Activated CD8-positive, alpha-beta T cell treated with anti-CD3 and anti-CD28 coated beads for 36 hours (primary cell): ENCODE measurements around the gene CLCN6. TPM values are rescaled to one million over a fixed set of nuclear protein-coding genes. Genes with fewer than 3 reads are reported as not detected.

Experiments
- ATAC-seq: fragments of 200-7000 bp; cut with Tn5 transposase; one replicate; pipeline ENCODE4 v1.10.0; 2021; ENCODE audit warnings: mild to moderate bottlenecking, moderate library complexity
- CTCF ChIA-PET: fragments of 350-600 bp; sonication (Branson Sonifier 250); formaldehyde crosslinking; loops from one replicate; lab custom pipeline; 2021; ENCODE audit warnings: antibody characterized with exemption; lab: Charles Lee
- POLR2A ChIA-PET: fragments of 350-600 bp; sonication (Branson Sonifier 250); formaldehyde crosslinking; loops from one replicate; lab custom pipeline; 2021; ENCODE audit warnings: antibody characterized with exemption; lab: Charles Lee
- DNase-seq: peaks from one replicate; pipeline ENCODE4 v3.0.0-alpha.2; 2020
- H3K27ac Mint-ChIP-seq: one replicate; pipeline ENCODE4 v1.8.0; 2021; ENCODE audit warnings: mild to moderate bottlenecking, mixed read lengths
- H3K27me3 Mint-ChIP-seq: one replicate; pipeline ENCODE4 v1.8.0; 2021; ENCODE audit warnings: mixed read lengths
- H3K36me3 Mint-ChIP-seq: one replicate; pipeline ENCODE4 v1.8.0; 2021; ENCODE audit warnings: low read depth, mixed read lengths
- H3K4me1 Mint-ChIP-seq: one replicate; pipeline ENCODE4 v1.8.0; 2021; ENCODE audit warnings: low read depth, mixed read lengths
- H3K4me3 Mint-ChIP-seq: one replicate; pipeline ENCODE4 v1.8.0; 2021; ENCODE audit warnings: mild to moderate bottlenecking, moderate library complexity, mixed read lengths
- H3K9me3 Mint-ChIP-seq: one replicate; pipeline ENCODE4 v1.8.0; 2021; ENCODE audit warnings: mixed read lengths
- intact Hi-C: fragments of 100-400 bp; cut with micrococcal nuclease; formaldehyde crosslinking; loops from one replicate; pipeline ENCODE4 v1.10.0; 2022
- total RNA-seq, 2 experiments: library from RNA; stranded (reverse); gene quantifications; one replicate each; pipeline ENCODE4 v1.2.3, GENCODE V29; 2021
- TF ChIP-seq, protein P1 (sequence below): fragments of 200-600 bp; IDR thresholded peaks from one replicate; pipeline ENCODE4 v1.8.0; 2022; ENCODE audit warnings: antibody characterized with exemption, mild to moderate bottlenecking

The CLCN6 gene
- total RNA-seq, 2 experiments from 2014 or later, result 10.8 to 12.2 TPM

DNA sequence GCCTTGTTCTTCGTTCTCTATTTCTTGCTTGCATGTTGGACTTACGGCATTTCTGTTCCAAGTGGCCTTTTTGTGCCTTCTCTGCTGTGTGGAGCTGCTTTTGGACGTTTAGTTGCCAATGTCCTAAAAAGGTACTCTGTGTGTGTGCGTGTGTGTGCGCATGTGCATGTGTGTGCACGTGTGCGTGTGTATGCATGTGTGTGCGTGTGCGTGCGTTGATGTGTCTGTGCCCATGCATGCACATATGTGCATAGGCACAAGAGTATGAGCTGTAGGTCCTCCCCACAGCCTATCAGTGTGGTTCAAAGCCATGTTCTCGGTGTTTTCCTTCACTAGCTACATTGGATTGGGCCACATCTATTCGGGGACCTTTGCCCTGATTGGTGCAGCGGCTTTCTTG is 27.9 kb downstream of the CLCN6 start:
- Mint-ChIP-seq H3K9me3 (no peaks in the 10 kb centered on the region), H3K27ac (no peak overlapping the region), H3K4me1 (no peaks in the 10 kb centered on the region), H3K36me3 (peaks cover 24% of the 10 kb centered on the region), H3K27me3 (no peaks in the 10 kb centered on the region), H3K4me3 (no peak overlapping the region)
- TF ChIP-seq, protein P1, sequence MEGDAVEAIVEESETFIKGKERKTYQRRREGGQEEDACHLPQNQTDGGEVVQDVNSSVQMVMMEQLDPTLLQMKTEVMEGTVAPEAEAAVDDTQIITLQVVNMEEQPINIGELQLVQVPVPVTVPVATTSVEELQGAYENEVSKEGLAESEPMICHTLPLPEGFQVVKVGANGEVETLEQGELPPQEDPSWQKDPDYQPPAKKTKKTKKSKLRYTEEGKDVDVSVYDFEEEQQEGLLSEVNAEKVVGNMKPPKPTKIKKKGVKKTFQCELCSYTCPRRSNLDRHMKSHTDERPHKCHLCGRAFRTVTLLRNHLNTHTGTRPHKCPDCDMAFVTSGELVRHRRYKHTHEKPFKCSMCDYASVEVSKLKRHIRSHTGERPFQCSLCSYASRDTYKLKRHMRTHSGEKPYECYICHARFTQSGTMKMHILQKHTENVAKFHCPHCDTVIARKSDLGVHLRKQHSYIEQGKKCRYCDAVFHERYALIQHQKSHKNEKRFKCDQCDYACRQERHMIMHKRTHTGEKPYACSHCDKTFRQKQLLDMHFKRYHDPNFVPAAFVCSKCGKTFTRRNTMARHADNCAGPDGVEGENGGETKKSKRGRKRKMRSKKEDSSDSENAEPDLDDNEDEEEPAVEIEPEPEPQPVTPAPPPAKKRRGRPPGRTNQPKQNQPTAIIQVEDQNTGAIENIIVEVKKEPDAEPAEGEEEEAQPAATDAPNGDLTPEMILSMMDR, result no peak
- intact Hi-C loops, result no loop called here
- CTCF ChIA-PET, result no interaction called here
- DNase-seq (no peak), ATAC-seq (no peak)
- POLR2A ChIA-PET, result interaction anchor here (4.6 kb wide), 1 partner anchor 75 kb away, joined by 24 read pairs; no protein-coding TSS in a partner anchor

DNA sequence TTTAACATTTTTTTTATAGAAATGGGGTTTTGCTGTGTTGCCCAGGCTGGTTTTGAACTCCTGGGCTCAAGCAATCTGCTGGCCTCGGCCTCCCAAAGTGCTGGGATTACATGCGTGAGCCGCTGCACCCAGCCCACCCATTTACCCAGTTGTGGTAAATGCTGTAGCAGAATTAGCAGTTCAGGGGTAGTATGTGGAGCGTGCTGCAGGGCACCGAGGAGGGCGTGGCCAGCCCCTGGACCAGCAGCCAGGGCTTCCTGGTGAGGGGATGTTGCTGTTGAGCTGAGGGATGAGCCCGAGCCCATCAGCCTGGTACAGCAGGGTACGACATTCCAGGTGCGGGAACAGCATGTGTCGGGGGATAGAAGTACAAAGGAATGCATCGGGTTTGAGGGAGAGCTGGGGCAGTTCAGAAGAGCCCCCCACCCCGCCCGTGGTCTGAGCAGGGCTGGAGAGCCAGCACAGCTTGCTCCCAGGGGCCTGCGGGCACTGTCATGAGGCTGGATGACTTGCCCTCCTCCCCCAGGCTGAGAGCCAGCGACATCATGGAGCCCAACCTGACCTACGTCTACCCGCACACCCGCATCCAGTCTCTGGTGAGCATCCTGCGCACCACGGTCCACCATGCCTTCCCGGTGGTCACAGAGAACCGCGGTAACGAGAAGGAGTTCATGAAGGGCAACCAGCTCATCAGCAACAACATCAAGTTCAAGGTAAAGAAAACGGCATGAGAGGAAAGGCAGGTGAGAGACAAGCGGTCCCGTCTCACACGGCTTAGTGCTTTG is 29.6 kb downstream of the CLCN6 start:
- CTCF ChIA-PET, result interaction anchor here (1.2 kb wide), 1 partner anchor 72 kb away, joined by 3 read pairs; no protein-coding TSS in a partner anchor
- intact Hi-C loops, result loop anchor here (5.0 kb wide), 1 partner anchor 57 kb away; no protein-coding TSS in a partner anchor
- no peaks in the 10 kb centered on the region for H3K9me3 Mint-ChIP-seq

DNA sequence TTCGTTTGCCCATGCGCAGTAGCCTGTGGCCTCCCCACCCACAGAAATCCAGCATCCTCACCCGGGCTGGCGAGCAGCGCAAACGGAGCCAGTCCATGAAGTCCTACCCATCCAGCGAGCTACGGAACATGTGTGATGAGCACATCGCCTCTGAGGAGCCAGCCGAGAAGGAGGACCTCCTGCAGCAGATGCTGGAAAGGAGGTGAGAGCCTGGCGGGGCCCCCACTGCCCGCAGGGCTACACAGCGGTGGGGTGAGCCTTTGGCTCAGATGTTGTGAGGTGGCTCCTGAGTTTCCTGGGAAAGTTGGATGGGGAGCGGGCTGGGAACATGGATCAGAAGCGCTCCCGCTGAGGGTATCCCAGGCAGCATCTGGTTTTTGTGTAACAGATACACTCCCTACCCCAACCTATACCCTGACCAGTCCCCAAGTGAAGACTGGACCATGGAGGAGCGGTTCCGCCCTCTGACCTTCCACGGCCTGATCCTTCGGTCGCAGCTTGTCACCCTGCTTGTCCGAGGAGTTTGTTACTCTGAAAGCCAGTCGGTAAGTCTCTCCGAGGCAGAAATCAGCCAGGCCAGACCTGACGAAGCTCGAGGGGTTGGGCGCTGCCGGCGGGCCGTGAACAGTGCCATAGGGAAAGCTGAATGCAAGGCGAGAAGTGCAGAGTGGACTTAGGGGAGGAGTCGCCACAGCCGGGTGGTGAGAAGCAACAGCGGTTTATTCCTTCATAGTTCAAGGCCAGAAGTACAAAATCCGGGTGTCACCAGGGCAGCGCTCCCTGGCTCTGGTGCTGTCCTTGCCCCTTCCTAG is 31.2 kb downstream of the CLCN6 start:
- TF ChIP-seq, protein P1, result no peak
- no peaks in the 10 kb centered on the region for H3K9me3 Mint-ChIP-seq
- intact Hi-C loops, result loop anchor here (5.0 kb wide), 1 partner anchor 55 kb away; no protein-coding TSS in a partner anchor
- no peak for DNase-seq
- ChIA-PET POLR2A (interaction anchor here (8.7 kb wide), 1 partner anchor 71 kb away, joined by 111 read pairs; no protein-coding TSS in a partner anchor), CTCF (interaction anchor here (0.6 to 5.3 kb wide), 17 partner anchors 9 to 283 kb away, joined by 3 to 45 read pairs (median 5); partner anchors contain the start of gene CLCN6)
- no peak overlapping the region for H3K4me3 Mint-ChIP-seq
- no peak for ATAC-seq
- H3K36me3 Mint-ChIP-seq, result peaks cover 23% of the 10 kb centered on the region
- no peak overlapping the region for H3K27ac Mint-ChIP-seq
- no peaks in the 10 kb centered on the region for H3K4me1 Mint-ChIP-seq
- H3K27me3 Mint-ChIP-seq, result no peaks in the 10 kb centered on the region

More for the DNA sequence above, 29.6 kb downstream of the CLCN6 start:
- POLR2A ChIA-PET, result interaction anchor here (8.7 kb wide), 1 partner anchor 73 kb away, joined by 111 read pairs; no protein-coding TSS in a partner anchor
- DNase-seq (no peak), ATAC-seq (no peak)
- TF ChIP-seq, protein P1, result no peak
- H3K4me3 Mint-ChIP-seq, result no peak overlapping the region
- H3K27me3 Mint-ChIP-seq, result no peaks in the 10 kb centered on the region
- no peak overlapping the region for H3K27ac Mint-ChIP-seq
- peaks cover 20% of the 10 kb centered on the region for H3K36me3 Mint-ChIP-seq
- H3K4me1 Mint-ChIP-seq, result no peaks in the 10 kb centered on the region

DNA sequence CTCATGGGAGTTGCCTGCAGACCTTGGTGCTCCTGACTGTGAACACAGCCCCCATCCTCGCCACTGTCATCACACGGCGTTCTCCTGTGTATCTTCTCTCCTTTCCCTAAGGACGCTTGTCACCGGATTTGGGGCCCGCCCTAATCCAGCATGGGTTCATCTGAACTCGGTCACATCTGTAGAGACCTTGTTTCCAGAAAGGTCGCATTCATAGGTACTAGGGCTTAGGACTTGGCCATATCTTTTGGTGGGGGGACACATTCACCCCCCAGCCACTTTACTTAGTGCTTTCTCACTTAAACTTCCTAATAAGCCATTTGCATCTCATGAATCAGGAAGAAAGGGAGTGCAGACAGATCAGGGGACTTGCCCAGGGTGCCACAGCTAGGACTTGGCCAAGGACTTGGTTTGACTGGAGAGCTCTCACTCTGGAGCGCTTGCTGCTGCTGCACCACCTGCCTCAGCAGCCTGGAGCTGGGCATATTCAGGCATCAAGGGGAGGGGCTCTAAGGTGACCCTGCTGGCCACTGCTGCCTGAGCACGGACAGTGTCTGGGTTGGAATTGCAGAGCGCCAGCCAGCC is 31.9 kb downstream of the CLCN6 start:
- Mint-ChIP-seq H3K4me3 (no peak overlapping the region), H3K4me1 (no peaks in the 10 kb centered on the region), H3K36me3 (peaks cover 23% of the 10 kb centered on the region), H3K27me3 (no peaks in the 10 kb centered on the region), H3K9me3 (no peaks in the 10 kb centered on the region), H3K27ac (no peak overlapping the region)
- CTCF ChIA-PET, result interaction anchor here (0.6 to 5.3 kb wide), 34 partner anchors 10 to 373 kb away, joined by 3 to 45 read pairs (median 4); partner anchors contain the start of genes CLCN6 and NPPA
- intact Hi-C loops, result loop anchor here (5.0 kb wide), 1 partner anchor 54 kb away; no protein-coding TSS in a partner anchor
- POLR2A ChIA-PET, result interaction anchor here (1.3 to 8.7 kb wide), 2 partner anchors 27 to 71 kb away, joined by 3 to 111 read pairs; no protein-coding TSS in a partner anchor
- TF ChIP-seq, protein P1, result no peak
- DNase-seq (no peak), ATAC-seq (no peak)
